ENCODE data around the gene TNP2. TPM values are rescaled to one million over a fixed set of nuclear protein-coding genes. Genes with fewer than 3 reads are reported as not detected.
A peak's percentile ranks its signal among the peaks of the same experiment; 100 is the strongest.

TNP2 gene
- total and polyA plus RNA-seq, 2 of the 4 experiments (the other 2 are of a cell fraction), result not detected

GRCh38 chr16:11245988-11246387 is 23.1 kb downstream of the TNP2 start:
- Histone ChIP-seq H2AK5ac (ENCODE audit: low read depth, low read length) (no peak overlapping the region), H2BK20ac (ENCODE audit: low read depth, low read length) (no peak overlapping the region), H2BK120ac (ENCODE audit: low read depth, low read length) (no peak overlapping the region), H3K4me2 (ENCODE audit: low read depth, low read length) (no peak overlapping the region), H4K5ac (ENCODE audit: low read depth, low read length) (no peak overlapping the region), H3K79me1 (ENCODE audit: low read depth in 1 of 2, low read length in 2 of 2) (no peaks in the 10 kb centered on the region), H4K8ac (ENCODE audit: low read depth in 2 of 2, low read length in 2 of 2) (no peak overlapping the region), H2AK9ac (replicated peaks; ENCODE audit: low read depth, low read length, poor library complexity) (no peak overlapping the region), H2BK15ac (ENCODE audit: low read depth, low read length) (no peak overlapping the region), H4K20me1 (ENCODE audit: insufficient read depth, low read length) (0 out of 2 replicates have a peak, but pooled peaks cover 7% of the 10 kb centered on the region), H3K18ac (ENCODE audit: low read depth, low read length) (no peak overlapping the region), H3K4me3 (ENCODE audit: insufficient read depth, low read depth, low read length) (no peak overlapping the region), H3K9ac (ENCODE audit: low read depth, low read length) (no peak overlapping the region), H3K56ac (ENCODE audit: extremely low read depth, insufficient read depth, low read length) (no peak overlapping the region), H3K23ac (ENCODE audit: low read depth, low read length) (no peak overlapping the region), H2BK5ac (ENCODE audit: low read depth, low read length, poor library complexity, severe bottlenecking) (no peak overlapping the region), H4K91ac (ENCODE audit: insufficient read depth, low read depth, low read length) (no peak overlapping the region), H3K9me1 (ENCODE audit: insufficient read depth, low read length) (no peaks in the 10 kb centered on the region), H3K36me3 (ENCODE audit: control insufficient read depth, insufficient read depth, low read length) (no peaks in the 10 kb centered on the region), H3K27ac (ENCODE audit: insufficient read depth, low read length) (no peak overlapping the region), H3K4ac (ENCODE audit: low read depth, low read length) (no peak overlapping the region), H2AFZ (replicated peaks; ENCODE audit: low read length, poor library complexity) (peak overlapping the region; percentile 40), H3K9me3 (ENCODE audit: control insufficient read depth, insufficient read depth, low read length) (no peaks in the 10 kb centered on the region), H3K14ac (replicated peaks; ENCODE audit: low read depth, low read length) (no peak overlapping the region), H3K27me3 (ENCODE audit: control insufficient read depth, insufficient read depth, low read length) (peaks cover 6% of the 10 kb centered on the region), H3K4me1 (ENCODE audit: control insufficient read depth, insufficient read depth, low read length) (no peaks in the 10 kb centered on the region)
- dilution Hi-C loops (cut with HindIII; ENCODE audit: low sequenced_read_pairs, unreplicated experiment), result no loop called here
- ATAC-seq (ENCODE audit: low read depth) (no peak), DNase-seq (no peak)
- no TSS peak for BruUV-seq (replicated peaks)
- intact Hi-C loops (cut with micrococcal nuclease), result no loop called here
- in situ Hi-C loops (cut with MboI; ENCODE audit: low sequenced_read_pairs), result no loop called here
- CTCF ChIA-PET, result no interaction called here
- TF ChIP-seq NFE2L2 (IDR thresholded peaks at IDR 0.05; ENCODE audit: low read depth, low read length) (no peak), MAZ (IDR thresholded peaks at IDR 0.05; ENCODE audit: borderline replicate concordance, low read depth, low read length) (no peak), BHLHE40 (IDR thresholded peaks at IDR 0.05; ENCODE audit: low read depth, low read length) (no peak), CHD1 (IDR thresholded peaks at IDR 0.05; ENCODE audit: low read depth, low read length) (no peak), USF2 (IDR thresholded peaks at IDR 0.05; ENCODE audit: low read depth, low read length) (no peak), ELK1 (IDR thresholded peaks at IDR 0.05; ENCODE audit: borderline replicate concordance, low read depth, low read length) (no peak), FOS (IDR thresholded peaks at IDR 0.05; ENCODE audit: low read depth, low read length) (no peak), CTCF (conservative IDR thresholded peaks at IDR 0.05; ENCODE audit: low read depth, low read length) (no peak), MXI1 (IDR thresholded peaks at IDR 0.05; ENCODE audit: borderline replicate concordance, low read depth, low read length) (no peak), RAD21 (IDR thresholded peaks at IDR 0.05; ENCODE audit: low read length) (no peak), RFX5 (IDR thresholded peaks at IDR 0.05; ENCODE audit: low read depth, low read length) (no peak)
- POLR2A ChIA-PET (ENCODE audit: unreplicated experiment), result no interaction called here
